HG02970 (cell line): ENCODE data around the gene TLE3.

Experiments used
- ATAC-seq: cut with Tn5 transposase; IDR thresholded peaks from one replicate; pipeline ENCODE4 v1.9.1; 2021; ENCODE audit warnings: mild to moderate bottlenecking, moderate library complexity, moderate number of reproducible peaks; ENCODE audit not compliant: unreplicated experiment, low FRiP score

TLE3 gene

DNA sequence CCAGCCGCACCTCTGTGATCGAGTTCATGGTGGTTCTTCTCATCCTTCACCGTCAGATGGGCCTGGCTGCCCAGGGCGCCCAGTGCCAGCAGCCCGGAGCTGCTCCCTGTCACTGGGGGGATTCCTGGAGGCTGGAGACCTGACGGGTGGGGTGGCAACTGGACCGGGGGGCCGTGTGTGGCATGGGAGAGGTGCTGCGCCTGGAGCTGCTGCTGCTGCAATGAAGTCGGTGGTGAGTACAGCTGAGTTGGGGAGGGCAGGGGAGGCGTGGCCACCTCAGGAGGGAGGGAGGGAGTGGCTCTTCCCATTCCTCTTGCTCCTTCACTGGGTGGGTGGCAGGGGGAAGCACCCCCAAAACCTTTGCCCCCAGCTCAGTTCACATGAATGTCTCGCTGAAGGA, 31.7 kb downstream of the TLE3 start:
- no peak for ATAC-seq

DNA sequence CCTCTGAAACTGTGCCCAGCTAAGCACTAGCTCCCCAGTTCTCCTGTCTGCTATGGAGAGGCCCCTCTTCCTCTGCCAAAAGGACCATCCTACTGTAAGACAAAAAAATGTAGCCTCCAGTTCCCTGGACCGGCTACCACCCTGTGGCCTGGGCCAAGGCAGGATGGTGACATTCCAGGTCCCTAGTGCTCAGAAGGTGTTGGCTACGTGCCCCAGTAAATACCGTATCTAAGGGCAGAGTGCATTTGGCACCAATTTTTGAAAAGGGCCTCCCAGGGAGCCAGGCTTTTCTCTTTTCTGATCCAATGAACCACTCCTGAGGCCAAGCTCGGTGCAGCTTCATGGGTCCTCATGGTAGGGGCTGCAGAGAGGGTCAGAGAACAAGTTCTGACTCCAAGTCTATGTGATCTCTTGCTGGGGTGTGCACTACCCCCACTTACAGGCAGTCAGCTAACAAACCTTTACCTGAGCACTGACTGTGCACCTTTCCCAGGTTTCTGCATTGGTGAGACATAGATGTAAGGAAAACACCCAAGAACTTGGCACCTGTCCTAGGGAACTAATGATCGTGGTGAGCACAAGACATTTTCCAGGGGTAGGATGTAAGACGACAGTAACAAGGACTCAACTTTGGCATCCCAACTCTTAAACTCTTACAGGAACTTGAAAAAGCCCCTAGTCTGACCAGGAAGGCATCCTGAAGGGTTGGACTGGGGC, 32.6 kb downstream of the TLE3 start:
- ATAC-seq, result no peak

DNA sequence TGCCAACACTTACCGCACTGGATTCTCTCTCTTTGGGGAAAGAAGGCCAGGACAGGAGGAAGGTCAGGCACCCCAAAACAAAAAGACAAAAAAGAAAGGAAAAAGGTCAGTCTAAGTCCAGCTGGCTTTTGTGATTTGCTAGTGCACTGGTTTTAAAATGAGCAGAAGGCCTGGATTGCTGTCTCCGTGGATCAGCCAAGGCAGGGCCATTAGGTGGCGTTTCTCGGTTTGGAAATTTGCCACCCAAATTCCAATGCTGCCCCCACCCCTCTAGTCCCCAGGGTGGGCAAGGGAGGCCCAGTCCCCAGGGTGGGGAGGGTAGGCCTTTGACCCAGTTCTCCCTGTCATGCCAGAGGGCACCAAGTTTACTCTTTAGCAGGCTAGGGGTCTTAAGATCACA, 33.3 kb downstream of the TLE3 start:
- no peak for ATAC-seq

DNA sequence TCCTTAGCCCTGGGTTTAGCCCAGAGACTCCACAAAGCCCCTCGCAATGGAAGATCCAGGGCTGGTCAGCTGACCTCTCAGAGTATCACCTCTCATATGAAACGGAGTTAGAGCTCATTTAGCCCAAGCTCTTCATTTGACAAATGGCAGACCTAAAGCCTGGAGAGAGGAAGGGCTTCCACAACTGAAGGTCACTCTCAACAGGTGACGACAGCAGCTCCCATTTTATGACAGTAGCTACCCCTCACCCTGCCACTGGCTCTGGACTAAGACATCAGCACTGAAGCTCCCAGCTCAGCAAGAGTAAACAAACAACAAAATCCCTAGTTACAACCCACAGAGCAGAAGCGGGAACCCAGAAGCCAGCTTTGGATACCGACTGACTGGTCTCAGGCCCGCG, 33.7 kb downstream of the TLE3 start:
- no peak for ATAC-seq

DNA sequence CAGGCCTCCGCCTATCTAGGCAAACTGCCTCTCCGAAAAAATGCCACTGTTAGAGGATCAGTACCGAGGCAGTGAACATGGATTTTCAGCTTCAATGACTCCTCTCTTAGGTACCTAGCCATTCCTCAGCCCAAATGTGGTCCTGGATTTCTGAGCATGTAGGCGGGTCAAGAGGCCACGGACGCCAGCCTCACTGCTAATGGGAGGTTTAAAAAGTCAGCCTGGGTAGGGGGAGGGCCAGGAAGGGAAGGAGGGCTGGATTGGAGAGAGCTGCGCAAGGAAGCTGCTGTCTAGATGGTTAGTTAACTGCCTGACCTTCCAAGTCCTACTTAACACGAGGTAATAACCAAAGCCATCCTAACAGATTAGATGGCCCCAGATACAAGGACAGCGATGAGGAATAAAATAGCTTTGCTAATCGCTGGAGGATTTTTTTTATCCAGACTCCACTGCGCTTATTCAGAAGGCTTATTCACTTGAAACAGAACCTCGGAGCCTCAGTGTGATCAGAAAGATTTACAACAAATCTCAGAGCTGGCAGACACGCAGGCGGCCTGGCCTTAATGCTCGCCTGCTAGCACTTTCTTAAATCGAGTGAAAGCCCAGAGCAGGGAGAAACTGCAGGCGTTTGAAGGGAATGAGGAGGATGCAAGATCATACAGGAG, 34.3 kb downstream of the TLE3 start:
- ATAC-seq, result no peak

DNA sequence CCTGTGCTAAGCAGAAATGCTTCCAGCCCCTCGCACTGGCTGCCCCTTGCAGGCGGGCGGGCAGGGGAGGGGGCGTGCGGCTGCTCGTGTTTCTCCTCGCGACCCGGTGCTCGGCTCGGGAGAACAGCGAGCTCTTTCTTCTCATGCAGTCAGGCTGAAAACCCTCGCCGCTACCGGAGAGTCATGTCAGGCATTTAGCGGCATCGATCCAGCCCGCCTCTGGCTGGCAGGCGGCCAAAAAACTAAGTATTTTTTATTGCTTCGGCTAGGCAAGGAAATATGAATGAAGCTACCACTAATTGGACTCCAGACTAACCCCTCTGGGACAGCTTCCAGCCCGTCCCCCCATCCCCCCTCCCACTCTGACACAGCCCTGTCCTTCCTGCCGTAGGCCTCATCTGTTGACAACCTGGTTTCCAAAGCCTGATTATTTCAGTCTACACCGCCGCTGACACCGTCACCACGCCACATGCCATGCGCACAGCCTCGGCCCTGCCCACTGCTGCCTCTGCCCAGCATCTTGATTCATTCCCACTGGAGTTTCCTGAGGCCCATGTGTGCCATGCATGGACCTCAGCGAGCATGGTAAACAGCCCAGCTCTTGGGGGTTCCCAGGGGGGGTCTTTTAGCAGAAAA, 35.3 kb downstream of the TLE3 start:
- ATAC-seq, result no peak

DNA sequence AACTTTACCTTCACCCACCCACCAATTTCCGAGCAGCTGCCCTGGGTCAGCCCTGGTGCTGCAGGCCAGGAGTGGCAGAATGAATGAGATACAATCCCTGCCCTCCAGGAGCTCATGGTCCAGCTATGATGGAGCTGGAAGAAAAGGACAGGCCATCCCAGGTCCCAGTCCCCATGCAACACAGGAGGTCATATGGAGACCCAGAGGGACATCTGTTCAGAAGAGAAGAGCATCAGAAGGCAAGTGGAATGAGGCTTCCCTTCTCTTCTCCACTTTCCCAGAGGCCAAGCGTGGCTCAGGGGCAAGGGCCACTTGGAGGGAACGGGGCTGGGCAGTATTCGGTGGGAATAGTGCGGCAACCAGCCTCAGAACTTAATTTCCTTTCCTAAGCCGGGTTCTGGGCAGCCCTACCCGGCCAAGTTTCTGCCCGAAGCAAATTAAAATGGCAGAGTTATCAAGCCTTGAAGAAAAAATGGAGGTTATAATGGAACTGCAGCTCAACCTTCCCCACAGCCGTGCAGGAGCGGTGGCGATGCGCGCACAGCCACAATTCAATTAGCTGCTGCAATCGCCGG, 35.9 kb downstream of the TLE3 start:
- ATAC-seq, result no peak

DNA sequence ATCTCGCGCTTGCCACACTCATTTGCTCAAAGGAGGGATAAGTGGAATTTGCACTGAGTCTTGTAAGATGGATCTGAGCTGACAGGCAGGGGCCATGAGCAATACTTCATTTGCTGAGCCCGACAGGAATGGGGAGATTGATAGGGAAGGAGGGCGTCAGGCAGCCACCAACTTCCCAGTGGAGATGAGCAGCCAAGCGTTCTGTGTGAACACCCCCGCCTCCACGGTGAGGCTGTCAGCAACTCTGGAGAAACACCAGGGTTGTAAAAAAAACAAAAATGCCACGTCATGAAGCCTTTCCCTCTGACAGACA, 36.8 kb downstream of the TLE3 start:
- ATAC-seq, result no peak

DNA sequence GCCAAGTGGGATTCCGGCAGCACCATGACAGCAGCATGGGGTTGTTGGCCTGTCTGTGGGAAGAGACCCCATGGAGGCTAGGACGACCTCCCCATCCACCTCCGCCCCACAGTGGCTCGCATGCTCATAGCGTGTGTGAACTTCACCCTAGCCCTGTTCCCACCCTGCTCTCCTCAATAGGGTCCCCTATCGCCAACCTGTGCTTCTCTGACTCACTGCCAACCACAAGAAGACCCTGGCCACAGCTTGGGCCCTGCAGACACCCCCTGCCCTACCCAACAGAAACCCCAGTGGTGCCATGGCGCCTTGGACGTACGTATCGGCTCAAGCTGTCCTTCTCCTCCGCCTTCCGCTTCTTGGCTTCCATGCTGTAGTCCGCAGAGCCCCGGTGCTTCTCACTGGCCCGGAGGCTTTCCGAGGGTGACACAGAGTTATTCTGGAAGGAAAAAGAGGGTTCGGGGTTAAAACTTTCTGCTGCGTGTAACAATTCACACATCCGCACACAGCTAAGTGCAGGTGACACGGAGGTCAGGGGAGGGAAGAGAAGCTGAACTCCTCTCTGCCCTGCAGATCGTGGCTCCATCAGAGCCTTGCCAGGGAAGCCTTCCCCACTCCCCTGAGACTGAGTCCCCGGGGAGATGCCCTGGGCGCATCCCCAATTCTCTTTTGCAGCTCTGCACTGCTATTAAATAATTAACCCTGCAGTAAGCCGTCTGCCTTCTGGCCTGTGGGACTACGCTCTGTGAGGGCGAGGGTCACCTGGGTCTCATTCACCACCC, 37.3 kb downstream of the TLE3 start:
- no peak for ATAC-seq

DNA sequence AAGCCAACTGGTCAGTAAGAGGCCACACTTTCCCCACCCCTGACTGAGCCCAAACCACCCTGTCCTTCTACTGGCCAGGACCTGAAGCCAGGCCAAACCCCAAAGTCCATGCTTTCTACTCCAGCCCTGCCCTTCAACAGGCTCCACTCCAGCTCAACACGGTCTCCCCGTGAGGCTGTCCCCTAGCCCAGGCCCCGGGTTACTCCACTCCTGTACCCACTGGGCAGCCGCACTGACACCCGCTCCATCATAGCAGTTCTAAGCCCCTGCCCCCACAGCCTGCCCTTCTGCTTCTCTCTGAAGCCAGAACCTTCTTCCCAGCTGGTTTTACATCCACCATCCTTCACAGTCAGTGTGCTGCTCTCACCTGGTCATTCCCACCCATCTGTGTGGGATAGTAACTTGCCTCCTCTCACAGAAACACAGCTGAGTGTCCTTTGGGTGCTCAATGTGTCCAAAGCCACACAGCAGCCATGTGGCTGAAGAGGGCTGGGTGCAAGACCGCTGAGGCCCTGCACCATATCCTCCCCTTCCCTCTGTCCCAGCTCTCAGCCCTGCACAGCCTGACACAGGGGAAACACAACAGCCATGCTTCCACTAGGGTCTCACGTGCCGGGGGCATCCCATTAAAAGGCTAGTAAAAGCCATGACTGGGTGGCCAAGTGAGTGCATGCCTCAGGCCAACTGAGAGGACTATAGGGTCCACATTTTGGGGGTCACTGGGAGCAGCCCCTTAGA, 38.1 kb downstream of the TLE3 start:
- no peak for ATAC-seq

DNA sequence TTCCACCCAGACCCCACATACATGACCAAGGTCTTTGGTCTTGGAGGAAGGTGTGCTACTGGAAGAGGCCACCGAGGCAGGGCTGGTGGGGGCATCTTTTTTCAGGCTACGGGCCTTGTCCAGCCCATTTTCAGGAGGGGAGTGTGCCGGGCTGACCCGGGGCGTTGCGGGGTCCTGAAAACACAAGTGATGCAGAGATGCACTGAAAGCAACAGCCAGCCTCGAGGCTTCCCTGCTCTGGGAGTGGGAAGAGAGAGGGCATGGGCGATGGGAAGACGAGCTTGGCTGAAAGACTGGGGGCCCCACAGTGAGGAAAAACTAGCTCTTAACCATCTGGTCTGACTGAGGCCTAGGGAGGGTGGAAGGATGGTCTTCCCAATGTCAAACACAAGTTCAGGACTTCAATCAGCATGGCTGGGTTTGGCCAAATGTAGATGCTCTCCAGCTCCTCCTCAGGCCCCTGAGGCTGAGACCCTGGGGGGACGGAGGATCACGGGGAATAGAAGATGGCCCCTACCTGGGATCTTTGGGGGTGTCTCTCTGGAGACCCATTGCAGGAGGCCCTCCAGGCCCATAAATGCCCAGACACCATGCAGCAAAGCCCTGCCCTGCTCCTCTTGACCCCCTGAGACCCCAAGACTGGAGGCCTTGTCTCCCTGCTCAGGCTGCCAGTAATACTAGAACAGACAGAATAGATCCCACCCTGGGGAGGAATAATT, 38.9 kb downstream of the TLE3 start:
- no peak for ATAC-seq

DNA sequence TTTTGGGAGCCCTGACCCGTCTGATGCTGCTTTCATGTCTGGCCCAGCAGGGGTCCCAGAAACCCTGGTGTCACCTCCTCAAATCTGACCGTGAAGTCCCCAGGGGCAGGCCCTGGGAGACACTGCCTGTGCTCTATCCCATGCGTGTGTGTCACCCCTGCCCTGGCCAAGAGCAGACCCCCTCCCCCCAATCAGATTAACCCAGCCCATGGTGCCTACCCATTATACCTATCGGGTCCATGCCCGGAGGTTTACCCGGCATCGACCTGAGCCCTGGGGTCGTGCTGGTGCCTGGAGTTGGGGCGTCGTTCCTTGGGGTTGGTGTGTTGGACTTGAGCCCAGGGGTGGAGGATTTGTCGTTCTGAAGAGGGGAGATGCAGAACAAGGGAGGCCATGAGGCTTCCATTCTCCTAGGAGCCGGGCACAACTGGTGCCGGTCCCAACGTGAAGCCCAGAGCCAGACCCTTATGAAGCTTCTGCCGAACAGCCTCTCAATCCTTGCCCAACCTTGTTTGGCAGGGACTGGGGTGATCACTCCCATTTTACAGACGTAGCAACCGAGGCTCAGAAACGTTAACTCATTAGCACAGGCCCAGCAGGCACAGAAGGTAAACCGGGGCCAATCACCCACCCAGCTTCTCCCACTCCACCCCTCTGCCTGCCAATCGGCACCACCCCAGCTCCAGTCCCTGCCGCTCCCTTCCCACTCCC, 39.6 kb downstream of the TLE3 start:
- no peak for ATAC-seq

DNA sequence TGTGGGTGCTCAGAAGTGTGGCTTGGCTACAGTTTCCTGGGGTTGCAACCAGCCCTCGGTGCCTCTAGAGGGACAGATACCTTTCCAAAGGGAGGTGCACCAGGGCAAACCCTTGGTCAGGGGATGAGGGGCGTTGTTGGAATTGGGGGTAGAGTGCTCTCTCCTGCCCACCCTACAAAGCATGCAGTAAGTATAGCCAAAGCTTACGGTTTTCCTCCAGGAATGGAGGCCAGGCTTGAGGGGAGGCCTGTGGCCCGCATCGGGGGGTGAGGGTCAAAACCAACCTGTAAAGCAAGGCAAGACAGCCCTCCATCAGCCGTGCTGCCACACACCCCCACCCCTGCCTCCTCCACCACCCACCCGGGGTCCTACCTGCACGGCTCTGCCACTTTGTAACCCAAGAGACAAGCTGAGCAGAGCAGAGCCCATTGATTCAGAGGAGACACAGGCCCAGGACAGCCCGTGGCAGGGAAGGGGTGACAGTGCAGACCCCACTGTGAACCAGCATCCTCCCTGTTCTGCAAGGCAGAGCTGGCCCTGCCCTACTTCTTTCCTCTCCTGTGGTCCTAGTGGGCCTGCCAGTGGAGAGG, 41.5 kb downstream of the TLE3 start:
- ATAC-seq, result no peak

DNA sequence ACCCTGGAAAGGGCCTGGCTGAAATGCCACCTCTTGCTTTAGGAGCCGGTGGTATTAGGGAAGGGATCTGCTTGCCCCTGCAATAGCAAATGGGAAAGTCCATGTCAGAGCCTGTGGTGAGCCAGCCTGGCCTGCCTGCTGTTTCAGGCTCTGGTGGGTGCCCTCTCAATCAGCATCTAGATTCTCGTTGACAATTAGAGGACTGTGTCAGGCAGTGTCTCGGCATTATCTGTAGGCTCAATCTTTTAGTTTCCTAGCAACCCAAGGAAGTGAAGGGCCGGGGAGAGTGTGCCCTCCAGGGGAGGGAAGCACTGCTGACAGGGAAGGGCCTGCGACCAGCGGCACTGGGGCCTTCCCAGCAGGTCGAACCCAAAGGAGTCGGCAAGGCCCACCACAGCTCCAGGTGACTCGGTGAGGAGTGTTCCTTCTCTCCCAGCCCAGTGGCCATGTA, 42.1 kb downstream of the TLE3 start:
- no peak for ATAC-seq

DNA sequence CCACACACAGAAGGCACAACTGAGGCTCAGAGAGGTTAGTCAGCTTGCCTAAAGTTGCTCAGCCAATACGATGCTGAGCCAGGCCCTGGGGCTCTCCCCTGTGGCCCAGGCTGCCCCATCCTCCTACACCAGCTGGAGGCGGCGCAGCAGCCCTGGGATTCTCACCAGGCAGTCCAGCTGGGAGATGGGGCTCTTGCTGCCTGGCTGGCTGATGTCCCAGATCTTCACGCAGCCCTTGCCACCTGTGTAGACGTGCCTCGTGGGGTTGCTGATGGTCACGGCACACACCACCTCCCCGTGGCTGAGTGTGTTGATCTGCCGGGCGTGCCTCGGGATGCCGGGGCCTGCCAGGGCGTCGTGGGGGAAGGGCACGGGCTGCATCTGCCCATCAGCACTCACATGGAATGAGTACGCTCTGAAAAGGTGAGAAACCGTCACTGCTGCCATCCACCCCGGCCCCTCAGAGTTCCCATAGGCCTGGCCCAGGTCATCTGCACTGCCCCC, 42.8 kb downstream of the TLE3 start:
- ATAC-seq, result no peak

DNA sequence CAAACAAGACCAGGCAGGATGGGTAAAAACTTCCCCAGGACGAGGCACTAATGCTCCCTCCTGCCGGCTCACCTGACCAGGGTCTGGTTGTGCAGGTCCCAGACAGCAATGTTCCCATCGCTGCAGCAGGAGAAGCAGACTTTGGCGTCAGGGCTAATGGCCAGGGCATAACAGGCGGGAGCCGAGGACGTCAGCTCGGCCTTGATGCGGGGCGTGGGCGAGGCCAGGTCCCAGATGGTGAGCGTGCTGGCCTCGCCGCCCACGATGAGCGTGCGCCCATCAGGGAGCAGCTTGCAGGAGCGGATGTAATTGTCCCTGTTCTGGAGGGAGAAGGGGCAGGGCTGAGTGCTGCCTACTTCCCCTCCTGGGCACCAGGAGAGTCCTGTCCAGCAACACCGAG, 43.4 kb downstream of the TLE3 start:
- ATAC-seq, result no peak

DNA sequence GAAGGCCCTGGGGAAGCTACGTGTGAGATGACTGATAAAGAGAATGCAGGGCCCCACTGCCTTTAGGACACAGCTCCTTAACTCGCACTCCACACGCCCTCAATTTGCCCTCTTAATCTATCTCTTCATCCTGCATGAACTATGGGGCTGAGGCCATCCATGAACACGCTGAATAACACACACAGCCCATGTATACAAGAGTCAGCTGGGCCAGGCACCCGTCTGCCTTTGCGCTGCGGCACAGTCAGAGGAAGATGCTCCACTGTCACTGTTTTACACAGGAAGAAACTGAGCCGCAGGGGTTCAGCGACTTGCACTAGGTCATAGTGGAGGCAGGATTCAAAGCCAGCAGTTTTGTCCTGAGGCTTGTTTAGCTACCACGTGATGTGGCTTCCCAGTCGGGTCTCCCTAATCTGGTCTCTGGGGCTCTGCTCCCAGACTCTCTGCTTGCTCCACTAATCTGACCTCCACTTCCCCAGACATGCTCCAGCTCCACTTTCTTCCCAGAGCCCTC, 43.9 kb downstream of the TLE3 start:
- ATAC-seq, result no peak

DNA sequence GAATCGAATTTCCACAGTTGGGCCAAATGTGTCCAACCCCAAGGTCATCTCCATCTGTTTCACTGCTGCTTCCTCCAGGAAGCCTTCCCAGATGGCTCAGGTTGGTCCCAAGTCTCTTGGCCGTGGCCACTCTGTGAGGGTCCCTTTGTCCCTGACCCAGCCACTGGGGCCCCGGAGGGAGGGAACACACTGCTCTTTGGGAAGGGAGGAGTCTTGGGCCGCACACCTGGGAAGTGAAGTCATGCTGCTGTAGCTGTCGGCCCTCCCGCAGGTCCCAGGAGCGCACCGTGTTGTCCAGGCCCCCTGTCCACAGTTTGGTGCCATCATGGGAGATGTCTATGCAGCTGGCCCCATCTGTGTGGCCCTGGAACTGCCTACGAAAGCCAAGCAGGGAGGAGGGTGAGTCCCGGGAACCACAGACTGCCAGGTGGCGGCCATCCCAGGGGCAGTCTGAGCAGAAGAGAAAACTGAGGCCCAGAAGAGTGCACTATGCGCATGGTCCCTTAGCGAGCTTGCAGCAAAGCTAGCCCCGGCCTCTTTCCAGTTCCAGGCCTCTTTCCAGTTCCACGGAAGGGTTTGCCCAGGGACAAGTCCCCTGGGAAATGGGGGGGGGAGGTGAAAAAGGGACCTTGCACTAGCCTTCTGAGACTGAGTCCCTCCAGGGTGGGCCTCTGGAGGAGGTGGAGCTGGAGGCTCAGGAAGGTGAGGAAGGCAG, 44.6 kb downstream of the TLE3 start:
- ATAC-seq, result no peak
